ENCODE measurements around the gene WDPCP.

WDPCP gene

GRCh38 chr2:63537306-63537705 lies 51.0 kb downstream of the WDPCP start:
- H3K4me3 ChIP-seq (ENCODE audit: low read length), result no peak overlapping the region
- H3K36me3 ChIP-seq (ENCODE audit: insufficient read depth, low read length), result no peaks in the 10 kb centered on the region
- no peaks in the 10 kb centered on the region for H3K27me3 ChIP-seq (ENCODE audit: insufficient read depth, low read length)
- H3K9ac ChIP-seq (ENCODE audit: low read depth, low read length), result no peak overlapping the region
- no peak overlapping the region for H3K27ac ChIP-seq (ENCODE audit: low read depth, low read length)
- no peaks in the 10 kb centered on the region for H3K4me1 ChIP-seq (ENCODE audit: insufficient read depth, low read length)
- H3K9me3 ChIP-seq (ENCODE audit: insufficient read depth, low read depth, low read length), result no peaks in the 10 kb centered on the region
- WGBS, result 93% methylated on average over 2 of the region's 2 CpGs

GRCh38 chr2:63530704-63531279 lies 57.5 kb downstream of the WDPCP start:
- H3K9ac ChIP-seq (ENCODE audit: low read depth, low read length), result no peak overlapping the region
- H3K27ac ChIP-seq (ENCODE audit: low read depth, low read length), result no peak overlapping the region
- 90% methylated on average over 16 of the region's 16 CpGs for WGBS
- peaks cover 15% of the 10 kb centered on the region for H3K9me3 ChIP-seq (ENCODE audit: insufficient read depth, low read depth, low read length)
- no peak overlapping the region for H3K4me3 ChIP-seq (ENCODE audit: low read length)
- H3K4me1 ChIP-seq (ENCODE audit: insufficient read depth, low read length), result no peaks in the 10 kb centered on the region
- no peaks in the 10 kb centered on the region for H3K27me3 ChIP-seq (ENCODE audit: insufficient read depth, low read length)
- no peaks in the 10 kb centered on the region for H3K36me3 ChIP-seq (ENCODE audit: insufficient read depth, low read length)

- Histone ChIP-seq H3K27me3 (ENCODE audit: insufficient read depth, low read length) (no peaks in the 10 kb centered on the region), H3K9me3 (ENCODE audit: insufficient read depth, low read depth, low read length) (peaks cover 11% of the 10 kb centered on the region), H3K27ac (ENCODE audit: low read depth, low read length) (no peak overlapping the region), H3K4me1 (ENCODE audit: insufficient read depth, low read length) (no peaks in the 10 kb centered on the region), H3K4me3 (ENCODE audit: low read length) (no peak overlapping the region), H3K36me3 (ENCODE audit: insufficient read depth, low read length) (no peaks in the 10 kb centered on the region), H3K9ac (ENCODE audit: low read depth, low read length) (no peak overlapping the region)
- WGBS, result 78% methylated on average over 3 of the region's 3 CpGs
Observed at GRCh38 chr2:63525905-63526304, 62.4 kb downstream of the WDPCP start.

DNA sequence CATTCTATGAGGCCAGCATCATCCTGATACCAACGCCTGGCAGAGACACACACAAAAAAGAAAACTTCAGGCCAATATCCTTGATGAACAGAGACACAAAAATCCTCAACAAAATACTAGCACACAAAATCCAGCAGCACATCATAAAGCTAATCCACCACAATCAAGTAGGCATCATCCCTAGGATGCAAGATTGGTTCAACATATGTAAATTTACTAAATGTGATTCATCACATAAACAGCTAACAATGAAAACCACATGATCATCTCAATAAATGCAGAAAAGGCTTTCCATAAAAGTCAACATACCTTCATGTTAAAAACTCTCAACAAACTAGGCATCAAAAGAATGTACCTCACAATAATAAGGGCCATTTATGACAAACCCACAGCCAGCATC lies 65.3 kb downstream of the WDPCP start:
- Histone ChIP-seq H3K9me3 (ENCODE audit: insufficient read depth, low read depth, low read length) (peaks cover 8% of the 10 kb centered on the region; the same call in 1 of the 2 replicates), H3K36me3 (ENCODE audit: insufficient read depth, low read length) (no peaks in the 10 kb centered on the region), H3K4me3 (ENCODE audit: low read length) (no peak overlapping the region), H3K27ac (ENCODE audit: low read depth, low read length) (no peak overlapping the region), H3K9ac (ENCODE audit: low read depth, low read length) (no peak overlapping the region), H3K27me3 (ENCODE audit: insufficient read depth, low read length) (no peaks in the 10 kb centered on the region), H3K4me1 (ENCODE audit: insufficient read depth, low read length) (no peaks in the 10 kb centered on the region)
- 86% methylated on average over 1 of the region's 1 CpG for WGBS

GRCh38 chr2:63520793-63521192 lies 67.5 kb downstream of the WDPCP start:
- no peaks in the 10 kb centered on the region for H3K36me3 ChIP-seq (ENCODE audit: insufficient read depth, low read length)
- no peak overlapping the region for H3K27ac ChIP-seq (ENCODE audit: low read depth, low read length)
- peaks cover 8% of the 10 kb centered on the region; the same call in 1 of the 2 replicates for H3K9me3 ChIP-seq (ENCODE audit: insufficient read depth, low read depth, low read length)
- H3K27me3 ChIP-seq (ENCODE audit: insufficient read depth, low read length), result no peaks in the 10 kb centered on the region
- H3K9ac ChIP-seq (ENCODE audit: low read depth, low read length), result no peak overlapping the region
- H3K4me3 ChIP-seq (ENCODE audit: low read length), result no peak overlapping the region
- no peaks in the 10 kb centered on the region for H3K4me1 ChIP-seq (ENCODE audit: insufficient read depth, low read length)
- WGBS, result 83% methylated on average over 1 of the region's 1 CpG

GRCh38 chr2:63514781-63515180 lies 73.5 kb downstream of the WDPCP start:
- Histone ChIP-seq H3K4me1 (ENCODE audit: insufficient read depth, low read length) (no peaks in the 10 kb centered on the region), H3K27ac (ENCODE audit: low read depth, low read length) (no peak overlapping the region), H3K9ac (ENCODE audit: low read depth, low read length) (no peak overlapping the region), H3K27me3 (ENCODE audit: insufficient read depth, low read length) (no peaks in the 10 kb centered on the region), H3K36me3 (ENCODE audit: insufficient read depth, low read length) (no peaks in the 10 kb centered on the region), H3K9me3 (ENCODE audit: insufficient read depth, low read depth, low read length) (no peaks in the 10 kb centered on the region), H3K4me3 (ENCODE audit: low read length) (no peak overlapping the region)

GRCh38 chr2:63514237-63514716 lies 74.0 kb downstream of the WDPCP start:
- no peak overlapping the region for H3K4me3 ChIP-seq (ENCODE audit: low read length)
- H3K36me3 ChIP-seq (ENCODE audit: insufficient read depth, low read length), result no peaks in the 10 kb centered on the region
- no peak overlapping the region for H3K27ac ChIP-seq (ENCODE audit: low read depth, low read length)
- no peaks in the 10 kb centered on the region for H3K27me3 ChIP-seq (ENCODE audit: insufficient read depth, low read length)
- WGBS, result 92% methylated on average over 2 of the region's 2 CpGs
- no peaks in the 10 kb centered on the region for H3K4me1 ChIP-seq (ENCODE audit: insufficient read depth, low read length)
- no peak overlapping the region for H3K9ac ChIP-seq (ENCODE audit: low read depth, low read length)
- H3K9me3 ChIP-seq (ENCODE audit: insufficient read depth, low read depth, low read length), result no peaks in the 10 kb centered on the region

DNA sequence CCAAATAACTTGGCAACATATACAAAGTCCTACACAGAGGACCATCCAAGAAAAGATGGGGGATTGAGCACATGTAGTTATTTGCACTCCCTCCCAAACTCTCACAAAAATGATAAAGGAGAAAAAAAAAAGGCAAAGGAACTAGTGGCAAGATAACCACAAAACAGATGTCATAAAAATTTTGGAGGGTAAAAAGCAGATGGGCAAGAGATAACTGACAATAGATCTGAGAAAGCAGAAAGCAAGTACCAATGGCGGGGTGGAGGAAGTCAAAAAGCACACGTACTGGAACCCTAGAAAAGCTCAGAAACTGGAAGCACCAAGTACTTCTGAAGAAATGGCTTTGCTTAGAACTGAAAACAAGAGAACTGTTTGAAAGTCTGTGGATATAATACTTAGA lies 82.0 kb downstream of the WDPCP start:
- H3K9ac ChIP-seq (ENCODE audit: low read depth, low read length), result no peak overlapping the region
- 93% methylated on average over 2 of the region's 2 CpGs for WGBS
- H3K9me3 ChIP-seq (ENCODE audit: insufficient read depth, low read depth, low read length), result no peaks in the 10 kb centered on the region
- H3K27me3 ChIP-seq (ENCODE audit: insufficient read depth, low read length), result no peaks in the 10 kb centered on the region
- no peak overlapping the region for H3K27ac ChIP-seq (ENCODE audit: low read depth, low read length)
- peaks cover 16% of the 10 kb centered on the region for H3K4me1 ChIP-seq (ENCODE audit: insufficient read depth, low read length)
- no peaks in the 10 kb centered on the region for H3K36me3 ChIP-seq (ENCODE audit: insufficient read depth, low read length)
- no peak overlapping the region for H3K4me3 ChIP-seq (ENCODE audit: low read length)

DNA sequence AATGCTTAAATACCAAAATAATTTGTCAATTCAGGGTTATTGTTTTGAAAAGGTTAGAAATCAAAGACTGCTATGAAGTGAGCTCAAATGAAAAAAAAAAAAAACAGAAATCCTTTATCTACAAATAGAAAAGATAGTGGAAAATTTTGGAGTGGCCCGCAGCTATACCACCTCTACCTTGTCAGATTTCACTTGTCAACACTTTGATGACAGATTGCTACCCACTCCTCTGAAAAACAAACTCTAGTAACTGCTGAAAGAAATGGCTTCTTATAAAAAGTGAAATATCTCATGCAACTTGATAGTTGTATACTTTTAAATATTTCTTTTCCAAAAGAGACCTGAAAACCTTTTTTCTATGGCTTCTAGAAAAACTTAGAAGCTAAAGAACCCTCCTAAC lies 84.5 kb downstream of the WDPCP start:
- Histone ChIP-seq H3K9ac (ENCODE audit: low read depth, low read length) (no peak overlapping the region), H3K9me3 (ENCODE audit: insufficient read depth, low read depth, low read length) (no peaks in the 10 kb centered on the region), H3K27me3 (ENCODE audit: insufficient read depth, low read length) (no peaks in the 10 kb centered on the region), H3K27ac (ENCODE audit: low read depth, low read length) (no peak overlapping the region), H3K4me1 (ENCODE audit: insufficient read depth, low read length) (peaks cover 16% of the 10 kb centered on the region), H3K36me3 (ENCODE audit: insufficient read depth, low read length) (no peaks in the 10 kb centered on the region), H3K4me3 (ENCODE audit: low read length) (no peak overlapping the region)
- WGBS, result no CpG with 5 or more reads among the region's 1 CpG

DNA sequence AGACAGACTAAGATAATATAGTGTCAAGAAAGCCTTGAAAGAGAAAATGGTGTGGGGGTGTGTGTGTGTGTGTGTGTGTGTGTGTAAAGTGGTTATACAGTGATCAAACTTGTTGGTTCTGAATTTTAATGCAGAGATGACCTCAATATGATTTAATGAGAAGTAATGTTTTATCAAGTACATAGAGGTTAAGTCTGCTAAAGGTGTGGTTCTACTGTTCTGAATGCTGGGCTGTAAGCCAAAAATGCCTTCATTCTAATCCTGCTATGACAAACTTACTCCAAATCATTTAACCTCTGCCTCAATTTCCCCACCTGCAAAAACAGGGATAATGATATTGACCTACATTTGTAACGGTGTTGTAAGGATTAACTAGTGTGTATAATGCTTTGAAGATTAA lies 87.9 kb downstream of the WDPCP start:
- no CpG with 5 or more reads among the region's 1 CpG for WGBS
- Histone ChIP-seq H3K4me1 (ENCODE audit: insufficient read depth, low read length) (peaks cover 31% of the 10 kb centered on the region), H3K36me3 (ENCODE audit: insufficient read depth, low read length) (no peaks in the 10 kb centered on the region), H3K9ac (ENCODE audit: low read depth, low read length) (no peak overlapping the region), H3K27ac (ENCODE audit: low read depth, low read length) (no peak overlapping the region), H3K4me3 (ENCODE audit: low read length) (no peak overlapping the region), H3K27me3 (ENCODE audit: insufficient read depth, low read length) (no peaks in the 10 kb centered on the region), H3K9me3 (ENCODE audit: insufficient read depth, low read depth, low read length) (no peaks in the 10 kb centered on the region)

GRCh38 chr2:63497576-63497975 lies 90.7 kb downstream of the WDPCP start:
- WGBS, result 84% methylated on average over 2 of the region's 2 CpGs
- no peaks in the 10 kb centered on the region for H3K9me3 ChIP-seq (ENCODE audit: insufficient read depth, low read depth, low read length)
- H3K9ac ChIP-seq (ENCODE audit: low read depth, low read length), result no peak overlapping the region
- no peak overlapping the region for H3K4me3 ChIP-seq (ENCODE audit: low read length)
- H3K27ac ChIP-seq (ENCODE audit: low read depth, low read length), result no peak overlapping the region
- no peaks in the 10 kb centered on the region for H3K36me3 ChIP-seq (ENCODE audit: insufficient read depth, low read length)
- H3K4me1 ChIP-seq (ENCODE audit: insufficient read depth, low read length), result peaks cover 27% of the 10 kb centered on the region
- H3K27me3 ChIP-seq (ENCODE audit: insufficient read depth, low read length), result no peaks in the 10 kb centered on the region

- H3K9me3 ChIP-seq (ENCODE audit: insufficient read depth, low read depth, low read length), result no peaks in the 10 kb centered on the region
- no peak overlapping the region for H3K27ac ChIP-seq (ENCODE audit: low read depth, low read length)
- peaks cover 27% of the 10 kb centered on the region for H3K4me1 ChIP-seq (ENCODE audit: insufficient read depth, low read length)
- H3K4me3 ChIP-seq (ENCODE audit: low read length), result no peak overlapping the region
- no peaks in the 10 kb centered on the region for H3K27me3 ChIP-seq (ENCODE audit: insufficient read depth, low read length)
- WGBS, result 86% methylated on average over 1 of the region's 1 CpG
- no peaks in the 10 kb centered on the region for H3K36me3 ChIP-seq (ENCODE audit: insufficient read depth, low read length)
- no peak overlapping the region for H3K9ac ChIP-seq (ENCODE audit: low read depth, low read length)
Observed at GRCh38 chr2:63494968-63495367, 93.3 kb downstream of the WDPCP start.

Data from HUES64 (cell line).